Measurements from ENCODE around the gene ZNF423.

ZNF423 gene

DNA sequence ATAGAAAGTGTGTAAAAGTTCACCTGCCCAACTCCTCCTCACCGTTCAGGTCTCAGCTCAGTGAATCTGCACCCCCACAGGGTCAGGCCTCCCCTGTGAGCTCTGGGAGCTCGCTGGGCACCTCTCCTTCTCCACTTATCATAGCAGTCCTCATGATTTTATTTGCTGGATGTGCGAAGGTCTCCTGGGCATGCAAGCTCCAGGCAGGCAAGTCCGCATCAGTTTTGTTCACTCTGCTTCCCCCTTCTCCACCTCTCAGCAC, 112.8 kb downstream of the ZNF423 start:
- H3K27me3 ChIP-seq (replicated peaks; ENCODE audit: insufficient read depth, low read length) = peaks cover 72% of the 10 kb centered on the region
- H3K9me2 ChIP-seq (replicated peaks; ENCODE audit: insufficient read depth, low read length) = no peaks in the 10 kb centered on the region
- DNase-seq = no peak
- no peaks in the 10 kb centered on the region for H4K20me1 ChIP-seq (ENCODE audit: insufficient read depth, low read length)
- H3K4me3 ChIP-seq (ENCODE audit: low read length) = no peak overlapping the region
- no peak overlapping the region for H3K27ac ChIP-seq (ENCODE audit: low read length)
- no peaks in the 10 kb centered on the region for H3F3A ChIP-seq (ENCODE audit: insufficient read depth, low read length)
- H3K9ac ChIP-seq (ENCODE audit: low read length) = no peak overlapping the region
- H3K9me3 ChIP-seq (replicated peaks; ENCODE audit: insufficient read depth, low read length) = no peaks in the 10 kb centered on the region
- no peaks in the 10 kb centered on the region for H3K79me2 ChIP-seq (ENCODE audit: low read length)
- H3K36me3 ChIP-seq (replicated peaks; ENCODE audit: insufficient read depth, low read length) = no peaks in the 10 kb centered on the region
- no peak overlapping the region for H3K4me2 ChIP-seq (ENCODE audit: low read depth, low read length)
- TF ChIP-seq, protein P1, sequence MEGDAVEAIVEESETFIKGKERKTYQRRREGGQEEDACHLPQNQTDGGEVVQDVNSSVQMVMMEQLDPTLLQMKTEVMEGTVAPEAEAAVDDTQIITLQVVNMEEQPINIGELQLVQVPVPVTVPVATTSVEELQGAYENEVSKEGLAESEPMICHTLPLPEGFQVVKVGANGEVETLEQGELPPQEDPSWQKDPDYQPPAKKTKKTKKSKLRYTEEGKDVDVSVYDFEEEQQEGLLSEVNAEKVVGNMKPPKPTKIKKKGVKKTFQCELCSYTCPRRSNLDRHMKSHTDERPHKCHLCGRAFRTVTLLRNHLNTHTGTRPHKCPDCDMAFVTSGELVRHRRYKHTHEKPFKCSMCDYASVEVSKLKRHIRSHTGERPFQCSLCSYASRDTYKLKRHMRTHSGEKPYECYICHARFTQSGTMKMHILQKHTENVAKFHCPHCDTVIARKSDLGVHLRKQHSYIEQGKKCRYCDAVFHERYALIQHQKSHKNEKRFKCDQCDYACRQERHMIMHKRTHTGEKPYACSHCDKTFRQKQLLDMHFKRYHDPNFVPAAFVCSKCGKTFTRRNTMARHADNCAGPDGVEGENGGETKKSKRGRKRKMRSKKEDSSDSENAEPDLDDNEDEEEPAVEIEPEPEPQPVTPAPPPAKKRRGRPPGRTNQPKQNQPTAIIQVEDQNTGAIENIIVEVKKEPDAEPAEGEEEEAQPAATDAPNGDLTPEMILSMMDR (IDR thresholded peaks at IDR 0.05; ENCODE audit: low read length) = no peak
- no peak for TF ChIP-seq EZH2 (optimal IDR thresholded peaks at IDR 0.05; ENCODE audit: low read depth, low read length)
- no peak for TF ChIP-seq EZH2phosphoT487 (IDR thresholded peaks at IDR 0.05; ENCODE audit: low read length)
- no peak overlapping the region for H2AFZ ChIP-seq (ENCODE audit: low read length)
- H3K4me1 ChIP-seq (ENCODE audit: low read length) = no peaks in the 10 kb centered on the region

DNA sequence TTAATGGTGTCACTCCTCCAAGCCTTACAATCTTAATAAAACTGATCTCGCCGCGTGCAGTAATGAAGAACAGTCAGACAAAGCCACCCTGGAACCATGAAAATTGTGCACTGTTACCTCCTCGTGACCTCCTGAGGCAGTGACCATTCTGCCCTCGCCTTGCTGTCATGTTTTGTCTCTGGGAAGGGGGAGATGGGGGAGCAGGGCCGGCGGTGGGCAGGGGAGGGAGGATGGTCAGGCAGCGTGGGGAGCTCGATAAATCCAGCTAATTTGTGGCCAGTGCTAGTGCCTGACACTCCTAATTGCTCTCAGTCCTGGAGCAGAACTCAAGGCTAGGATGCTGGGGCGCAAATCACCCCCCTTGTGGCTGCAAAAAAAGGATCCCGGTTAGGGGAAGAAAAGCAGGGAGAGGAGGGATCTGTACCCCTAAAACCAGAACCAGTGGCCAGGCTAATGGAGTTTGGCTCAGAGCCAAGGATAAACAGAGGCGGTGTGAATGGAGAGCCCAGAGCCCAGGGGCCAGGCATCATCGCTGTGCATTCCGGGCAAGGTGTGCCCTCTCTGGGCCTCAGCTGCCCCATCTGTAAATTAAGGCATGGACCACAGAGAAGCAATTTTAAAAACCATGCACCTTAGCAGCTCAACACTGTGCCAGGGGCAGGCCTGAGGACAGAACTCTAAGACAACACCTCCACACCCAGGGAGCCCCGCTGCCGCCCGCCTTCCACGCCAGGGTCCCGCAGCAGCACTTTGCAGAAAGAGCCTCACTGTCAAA, 113.3 kb downstream of the ZNF423 start:
- H3K27ac ChIP-seq (ENCODE audit: low read length) = no peak overlapping the region
- peaks cover 72% of the 10 kb centered on the region for H3K27me3 ChIP-seq (replicated peaks; ENCODE audit: insufficient read depth, low read length)
- DNase-seq = no peak
- no peaks in the 10 kb centered on the region for H4K20me1 ChIP-seq (ENCODE audit: insufficient read depth, low read length)
- no peaks in the 10 kb centered on the region for H3K36me3 ChIP-seq (replicated peaks; ENCODE audit: insufficient read depth, low read length)
- no peaks in the 10 kb centered on the region for H3K79me2 ChIP-seq (ENCODE audit: low read length)
- no peak overlapping the region for H3K9ac ChIP-seq (ENCODE audit: low read length)
- H2AFZ ChIP-seq (ENCODE audit: low read length) = no peak overlapping the region
- H3K9me2 ChIP-seq (replicated peaks; ENCODE audit: insufficient read depth, low read length) = no peaks in the 10 kb centered on the region
- no peaks in the 10 kb centered on the region for H3F3A ChIP-seq (ENCODE audit: insufficient read depth, low read length)
- no peaks in the 10 kb centered on the region for H3K9me3 ChIP-seq (replicated peaks; ENCODE audit: insufficient read depth, low read length)
- H3K4me2 ChIP-seq (ENCODE audit: low read depth, low read length) = no peak overlapping the region
- TF ChIP-seq, protein P1 (IDR thresholded peaks at IDR 0.05; ENCODE audit: low read length) = no peak
- TF ChIP-seq EZH2phosphoT487 (IDR thresholded peaks at IDR 0.05; ENCODE audit: low read length) = no peak
- no peak for TF ChIP-seq EZH2 (optimal IDR thresholded peaks at IDR 0.05; ENCODE audit: low read depth, low read length)
- H3K4me3 ChIP-seq (ENCODE audit: low read length) = no peak overlapping the region
- no peaks in the 10 kb centered on the region for H3K4me1 ChIP-seq (ENCODE audit: low read length)

GRCh38 chr16:49740256-49740655, 115.7 kb downstream of the ZNF423 start:
- H3K4me1 ChIP-seq (ENCODE audit: low read length) = no peaks in the 10 kb centered on the region
- no peaks in the 10 kb centered on the region for H3K79me2 ChIP-seq (ENCODE audit: low read length)
- H3K9ac ChIP-seq (ENCODE audit: low read length) = no peak overlapping the region
- H3K27ac ChIP-seq (ENCODE audit: low read length) = no peak overlapping the region
- H2AFZ ChIP-seq (ENCODE audit: low read length) = no peak overlapping the region
- no peaks in the 10 kb centered on the region for H3K9me2 ChIP-seq (replicated peaks; ENCODE audit: insufficient read depth, low read length)
- no peak overlapping the region for H3K4me3 ChIP-seq (ENCODE audit: low read length)
- no peak for DNase-seq
- H3F3A ChIP-seq (ENCODE audit: insufficient read depth, low read length) = no peaks in the 10 kb centered on the region
- H3K36me3 ChIP-seq (replicated peaks; ENCODE audit: insufficient read depth, low read length) = no peaks in the 10 kb centered on the region
- H4K20me1 ChIP-seq (ENCODE audit: insufficient read depth, low read length) = no peaks in the 10 kb centered on the region
- TF ChIP-seq EZH2 (optimal IDR thresholded peaks at IDR 0.05; ENCODE audit: low read depth, low read length) = no peak
- TF ChIP-seq, protein P1 (IDR thresholded peaks at IDR 0.05; ENCODE audit: low read length) = no peak
- no peak overlapping the region for H3K4me2 ChIP-seq (ENCODE audit: low read depth, low read length)
- H3K9me3 ChIP-seq (replicated peaks; ENCODE audit: insufficient read depth, low read length) = no peaks in the 10 kb centered on the region
- peaks cover 56% of the 10 kb centered on the region for H3K27me3 ChIP-seq (replicated peaks; ENCODE audit: insufficient read depth, low read length)

Measured in MM.1S (cell line).